Activated gamma-delta T cell (primary cell): ENCODE measurements around the gene SFXN4.
"Not testable (repeated sequence)": the region's sequence is repeated elsewhere in the genome, so short reads cannot be mapped to it uniquely, and the experiment has no call there.

Experiments used
- DNase-seq: peaks from one replicate; lab custom pipeline; 2025; lab: John Stamatoyannopoulos, UW

SFXN4 gene

DNA sequence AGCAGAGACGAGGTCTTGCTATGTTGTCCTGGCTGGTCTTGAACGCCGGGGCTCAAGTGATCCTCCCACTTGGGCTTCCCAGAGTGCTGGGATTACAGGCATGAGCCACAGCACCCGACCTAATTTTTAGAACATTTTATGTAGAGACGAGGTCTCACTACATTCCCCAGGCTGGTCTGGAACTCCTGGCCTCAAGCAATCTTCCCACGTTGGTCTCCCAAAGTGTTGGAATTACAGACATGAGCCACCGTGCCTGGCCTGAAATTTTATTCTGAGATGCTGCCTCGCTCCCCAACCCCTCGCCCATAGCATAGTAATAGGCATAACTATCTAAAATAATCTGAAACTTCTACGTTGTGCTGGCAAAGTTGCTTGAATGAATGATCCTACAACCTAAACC lies 21.9 kb downstream of the SFXN4 start:
- DNase-seq: no peak

DNA sequence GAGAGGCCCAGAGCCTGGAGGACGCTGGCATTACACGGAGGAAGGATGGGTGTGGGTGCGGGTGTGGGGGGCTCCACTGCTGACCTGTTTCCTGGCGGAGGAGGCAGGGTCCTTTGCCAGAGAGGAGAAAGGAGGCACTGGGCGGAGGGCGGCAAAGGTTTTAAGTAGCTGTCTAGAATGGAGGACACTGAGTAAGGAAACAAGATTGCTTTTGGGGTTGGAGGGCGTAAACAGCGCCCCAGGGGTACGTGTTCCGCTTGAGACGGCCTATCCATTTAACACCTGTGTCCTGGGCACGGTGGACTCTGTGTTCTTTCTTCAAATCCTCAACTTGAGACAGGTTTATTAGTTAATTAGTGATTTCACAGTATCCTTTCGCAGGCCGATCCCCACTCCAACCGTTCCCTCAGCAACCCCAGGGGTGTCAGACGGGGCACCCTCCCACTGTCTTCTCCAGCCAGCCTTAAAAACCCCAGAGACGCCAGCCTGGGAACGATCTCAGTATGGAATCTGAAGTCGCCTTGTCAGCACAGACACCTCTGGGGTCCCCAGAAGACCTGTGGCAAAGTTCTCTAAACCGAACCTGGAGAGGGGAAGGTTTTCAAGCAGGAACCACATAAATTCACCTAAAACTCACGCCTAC lies 24.8 kb downstream of the SFXN4 start:
- no peak for DNase-seq

- no peak for DNase-seq
Observed at GRCh38 chr10:119139464-119140067, 25.9 kb downstream of the SFXN4 start.

DNA sequence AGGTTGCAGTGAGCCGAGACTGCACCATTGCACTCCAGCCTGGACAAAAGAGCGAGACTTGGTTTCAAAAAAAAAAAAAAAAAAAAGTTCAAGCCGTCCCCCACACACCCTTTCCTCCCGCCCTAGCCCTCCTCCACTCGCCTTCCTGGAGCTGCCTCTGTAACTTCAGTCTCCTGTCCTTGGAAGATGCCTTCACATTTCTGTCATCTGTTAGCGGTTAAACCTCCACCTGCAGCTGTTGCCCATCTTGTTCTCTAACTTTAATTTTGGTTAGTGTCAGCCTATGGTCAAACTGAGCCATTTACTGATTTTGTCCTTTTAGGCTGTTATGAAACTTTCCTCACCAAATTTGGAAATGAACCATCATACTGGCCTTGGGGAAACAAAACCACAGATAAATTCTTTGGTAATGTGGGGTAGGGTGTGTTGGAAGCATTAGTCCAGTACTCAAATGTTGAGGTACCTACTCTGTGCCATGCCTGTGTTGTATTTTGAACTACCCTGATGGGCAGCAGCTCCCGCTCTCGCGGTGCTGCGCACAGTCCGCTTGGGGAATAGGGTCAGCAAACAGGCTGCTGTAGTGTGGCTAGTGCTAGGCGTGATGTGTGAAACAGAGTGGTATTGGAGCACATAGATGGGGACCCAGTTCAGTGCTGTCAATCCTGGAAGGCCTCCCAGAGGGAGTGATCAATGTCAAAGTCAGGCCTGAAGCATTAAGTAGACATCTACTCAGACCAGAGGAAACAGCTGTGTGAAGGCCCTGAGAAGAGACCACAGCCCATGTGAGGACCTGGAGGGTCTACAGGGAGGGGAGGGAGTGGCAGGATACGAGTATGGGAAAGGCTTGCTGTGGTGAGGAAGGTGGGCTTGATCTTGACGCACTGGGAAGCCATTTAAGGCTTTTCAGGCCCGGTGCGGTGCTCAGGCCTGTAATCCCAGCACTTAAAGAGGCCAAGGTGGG lies 26.9 kb downstream of the SFXN4 start:
- no peak for DNase-seq

GRCh38 chr10:119137878-119138277 lies 27.6 kb downstream of the SFXN4 start:
- DNase-seq: not testable (repeated sequence)

DNA sequence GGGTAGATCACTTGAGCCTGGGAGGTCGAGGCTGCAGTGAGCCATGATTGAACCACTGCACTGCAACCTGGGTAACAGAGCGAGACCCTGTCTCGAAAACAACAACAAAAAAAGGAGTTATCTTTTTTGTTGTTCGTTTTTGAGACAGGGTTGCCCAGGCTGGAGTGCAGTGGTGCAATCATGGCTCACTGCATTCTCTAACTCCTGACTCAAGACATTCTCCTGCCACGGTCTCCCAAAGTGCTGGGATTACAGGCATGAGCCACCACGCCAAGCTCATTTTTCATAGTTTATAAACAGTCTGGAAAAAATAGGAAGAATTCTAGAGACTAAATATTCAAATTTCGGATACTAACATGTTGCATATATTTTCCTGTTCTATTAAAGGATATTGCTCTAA lies 29.4 kb downstream of the SFXN4 start:
- no peak for DNase-seq

DNA sequence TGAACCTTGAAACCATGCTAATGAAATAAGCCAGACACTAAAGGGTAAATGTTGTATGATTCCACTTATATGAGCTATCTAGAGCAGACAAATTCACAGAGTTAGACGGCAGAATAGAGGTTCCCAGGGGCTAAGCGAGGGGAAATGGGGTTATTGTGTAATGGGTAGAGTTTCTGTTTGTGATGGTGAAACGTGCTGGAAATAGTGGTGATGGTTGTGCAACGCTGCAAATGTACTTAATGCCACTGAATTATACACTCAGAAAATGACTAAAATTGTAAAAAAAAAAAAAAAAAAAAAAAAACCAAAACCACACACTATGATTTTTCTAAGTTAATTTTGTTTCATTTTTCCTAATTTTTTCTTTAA lies 30.0 kb downstream of the SFXN4 start:
- no peak for DNase-seq

DNA sequence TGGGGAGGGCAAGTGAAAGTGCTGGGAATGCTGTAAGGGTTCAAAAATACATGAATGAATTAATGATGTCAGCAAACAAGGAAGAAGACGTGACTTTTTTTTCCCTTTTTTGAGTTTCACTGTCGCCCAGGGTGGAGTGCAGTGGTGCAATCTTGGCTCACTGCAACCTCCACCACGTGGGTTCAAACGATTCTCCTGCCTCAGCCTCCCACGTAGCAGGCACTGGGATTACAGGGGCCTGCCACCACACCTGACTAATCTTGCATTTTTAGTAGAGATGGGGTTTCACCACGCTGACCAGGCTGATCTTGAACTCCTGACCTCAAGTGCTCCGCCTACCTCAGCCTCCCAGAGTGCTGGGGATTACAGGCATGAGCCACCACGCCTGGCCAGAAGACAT lies 31.6 kb downstream of the SFXN4 start:
- no peak for DNase-seq

DNA sequence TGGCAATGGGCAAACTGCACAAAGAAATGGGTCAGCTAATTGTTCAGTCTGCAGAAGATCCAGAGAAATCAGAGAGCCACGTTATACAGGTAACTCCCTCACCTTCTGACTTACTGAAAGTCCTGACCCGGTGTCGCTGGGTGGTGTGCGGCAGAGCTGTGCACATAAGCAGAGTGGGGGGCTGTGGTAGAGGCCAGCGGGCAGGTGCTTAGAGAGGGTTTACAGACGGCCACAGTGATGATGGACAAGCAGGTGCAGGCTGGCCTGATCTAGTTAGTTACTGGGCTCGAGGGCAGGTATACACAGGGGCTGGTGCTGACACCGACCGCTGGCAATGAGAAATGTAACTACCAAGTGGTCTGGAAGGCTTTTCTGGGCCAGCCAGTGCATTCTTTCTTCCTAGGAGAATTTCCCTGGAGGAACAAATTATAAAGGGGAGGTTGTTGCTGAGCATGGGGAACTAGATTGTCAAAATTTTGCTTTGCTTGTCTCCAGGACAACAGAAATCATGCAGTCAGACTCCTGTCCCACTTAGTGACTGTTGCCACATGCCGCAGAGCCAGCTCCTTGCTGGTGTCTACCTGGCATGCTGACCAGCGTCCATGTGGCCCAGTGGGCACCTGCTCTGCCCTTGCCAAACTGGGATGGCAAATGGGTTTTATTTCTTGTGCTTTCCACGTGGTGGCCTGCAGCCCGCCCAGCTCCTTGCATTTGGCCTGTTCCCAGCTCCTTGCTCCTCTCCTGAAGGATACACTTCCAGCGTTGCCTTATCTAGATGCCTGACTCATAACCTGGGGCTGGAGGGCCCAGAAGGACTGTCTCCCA lies 32.8 kb downstream of the SFXN4 start:
- DNase-seq: no peak

DNA sequence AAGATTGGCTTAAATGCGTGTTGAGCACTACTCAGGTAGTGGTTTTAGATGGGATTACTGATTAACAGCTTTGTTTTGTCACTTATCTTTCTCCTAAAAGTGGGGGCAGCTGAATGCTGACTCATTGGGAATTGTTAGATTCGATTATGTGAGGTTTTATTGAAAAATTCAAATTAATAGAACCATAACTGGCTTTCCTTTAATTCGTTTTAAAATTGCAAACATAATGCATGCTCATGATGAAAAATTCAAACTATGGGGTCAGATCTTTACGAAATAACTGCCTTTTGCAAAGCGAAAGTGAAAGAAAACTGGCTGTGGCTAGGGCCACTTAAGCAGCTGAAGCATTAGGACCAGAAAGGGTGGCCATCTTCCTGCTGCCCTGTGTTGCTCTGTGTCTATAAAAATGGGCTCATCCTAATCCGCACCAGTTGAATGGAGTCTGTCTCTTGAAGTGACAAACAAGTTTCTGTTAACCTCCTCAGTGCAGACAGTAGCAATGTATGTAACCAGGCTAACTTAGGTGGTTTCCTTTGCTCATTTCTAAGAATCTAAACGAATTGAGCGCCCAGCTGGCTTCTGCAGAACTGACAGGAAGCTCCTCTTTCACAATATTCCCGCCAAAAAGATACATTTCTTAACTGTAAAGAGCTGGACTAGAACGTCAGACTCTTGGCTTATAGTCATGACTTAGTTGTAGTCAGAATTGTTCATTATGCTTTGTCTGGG lies 33.8 kb downstream of the SFXN4 start:
- no peak for DNase-seq

GRCh38 chr10:119129721-119130120 lies 35.8 kb downstream of the SFXN4 start:
- DNase-seq: no peak

- no peak for DNase-seq
Observed at GRCh38 chr10:119125942-119126341, 39.6 kb downstream of the SFXN4 start.

DNA sequence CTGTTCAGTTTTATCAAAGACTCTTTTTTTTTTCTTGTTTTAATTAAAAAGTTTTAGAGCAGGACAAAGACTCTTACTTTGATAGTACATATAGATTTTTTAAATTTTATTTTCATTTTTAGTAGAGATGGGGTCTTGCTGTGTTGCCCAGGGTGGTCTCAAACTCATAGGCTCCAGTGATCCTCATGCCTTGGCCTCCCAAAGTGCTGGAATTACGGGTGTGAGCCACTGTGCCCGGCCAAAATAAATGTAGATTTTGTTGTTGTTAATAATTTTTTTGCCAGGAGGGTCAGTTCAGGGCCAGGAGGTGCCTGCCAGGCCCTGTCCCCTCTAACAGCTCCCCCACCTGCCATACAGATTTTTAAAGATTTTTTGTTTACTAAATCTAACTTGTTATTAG lies 44.6 kb downstream of the SFXN4 start:
- DNase-seq: no peak

GRCh38 chr10:119120413-119120867 lies 45.1 kb downstream of the SFXN4 start:
- DNase-seq: no peak

DNA sequence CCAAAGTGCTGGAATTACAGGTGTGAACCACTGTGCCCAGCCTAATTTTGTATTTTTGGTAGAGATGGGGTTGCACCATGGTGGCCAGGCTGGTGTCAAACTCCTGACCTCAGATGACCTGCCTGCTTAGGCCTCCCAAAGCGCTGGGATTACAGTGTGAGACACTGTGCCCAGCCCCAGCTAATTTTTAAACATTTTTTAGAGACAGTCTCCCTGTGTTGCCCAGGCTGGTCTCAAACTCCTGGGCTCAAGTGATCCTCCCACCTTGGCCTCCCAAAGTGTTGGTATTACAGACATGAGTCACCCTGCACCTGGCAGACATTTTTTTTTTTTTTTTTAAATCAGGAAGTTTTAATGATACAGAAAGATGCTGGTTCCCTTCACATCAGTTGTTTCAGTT lies 46.1 kb downstream of the SFXN4 start:
- no peak for DNase-seq

DNA sequence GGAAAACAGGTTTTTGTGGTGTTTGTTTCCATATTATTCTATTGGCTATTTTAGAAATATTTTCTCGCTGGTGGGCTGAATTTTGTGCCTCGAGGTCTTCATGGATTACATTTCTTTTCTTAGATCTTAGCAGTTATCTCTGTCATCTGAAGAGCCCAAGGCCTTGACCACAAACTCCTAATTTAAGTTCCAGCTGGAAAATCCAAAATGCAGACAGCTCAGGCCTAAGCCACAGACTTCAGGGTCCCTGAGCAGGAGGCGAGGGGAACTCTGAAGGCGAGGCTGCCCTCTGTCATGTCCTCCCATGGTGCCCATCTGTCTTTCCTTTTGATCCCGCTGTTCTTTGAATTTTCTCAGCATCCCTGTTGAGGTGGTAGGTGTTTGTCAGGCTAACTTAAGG lies 47.3 kb downstream of the SFXN4 start:
- no peak for DNase-seq

DNA sequence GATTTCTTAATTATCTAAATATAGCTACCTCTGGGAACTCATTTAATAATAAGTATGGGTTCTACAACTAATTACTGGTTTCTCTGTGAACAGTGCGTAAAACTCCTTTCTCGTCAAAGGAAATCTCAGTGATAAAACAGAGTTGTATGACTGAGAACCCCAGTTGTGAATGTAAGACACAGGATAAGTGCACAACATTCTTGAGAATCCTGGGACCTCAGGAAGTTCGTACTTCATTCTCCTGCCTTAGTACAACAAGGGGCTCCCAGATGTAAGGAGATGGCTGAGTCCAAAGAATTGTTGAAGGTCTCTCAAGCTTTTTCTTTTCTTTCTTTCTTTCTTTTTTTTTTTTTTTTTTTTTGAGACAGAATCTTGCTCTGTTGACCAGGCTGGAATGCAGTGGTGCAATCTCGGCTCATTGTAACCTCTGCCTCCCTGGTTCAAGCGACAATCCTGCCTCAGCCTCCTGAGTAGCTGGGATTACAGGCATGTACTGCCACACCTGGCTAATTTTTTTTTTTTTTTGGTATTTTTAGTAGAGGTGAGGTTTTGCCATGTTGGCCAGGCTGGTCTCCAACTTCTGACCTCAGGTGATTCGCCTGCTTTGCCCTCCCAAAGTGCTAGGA lies 49.1 kb downstream of the SFXN4 start:
- DNase-seq: no peak

- DNase-seq: no peak
Observed at GRCh38 chr10:119115926-119116325, 49.6 kb downstream of the SFXN4 start.

DNA sequence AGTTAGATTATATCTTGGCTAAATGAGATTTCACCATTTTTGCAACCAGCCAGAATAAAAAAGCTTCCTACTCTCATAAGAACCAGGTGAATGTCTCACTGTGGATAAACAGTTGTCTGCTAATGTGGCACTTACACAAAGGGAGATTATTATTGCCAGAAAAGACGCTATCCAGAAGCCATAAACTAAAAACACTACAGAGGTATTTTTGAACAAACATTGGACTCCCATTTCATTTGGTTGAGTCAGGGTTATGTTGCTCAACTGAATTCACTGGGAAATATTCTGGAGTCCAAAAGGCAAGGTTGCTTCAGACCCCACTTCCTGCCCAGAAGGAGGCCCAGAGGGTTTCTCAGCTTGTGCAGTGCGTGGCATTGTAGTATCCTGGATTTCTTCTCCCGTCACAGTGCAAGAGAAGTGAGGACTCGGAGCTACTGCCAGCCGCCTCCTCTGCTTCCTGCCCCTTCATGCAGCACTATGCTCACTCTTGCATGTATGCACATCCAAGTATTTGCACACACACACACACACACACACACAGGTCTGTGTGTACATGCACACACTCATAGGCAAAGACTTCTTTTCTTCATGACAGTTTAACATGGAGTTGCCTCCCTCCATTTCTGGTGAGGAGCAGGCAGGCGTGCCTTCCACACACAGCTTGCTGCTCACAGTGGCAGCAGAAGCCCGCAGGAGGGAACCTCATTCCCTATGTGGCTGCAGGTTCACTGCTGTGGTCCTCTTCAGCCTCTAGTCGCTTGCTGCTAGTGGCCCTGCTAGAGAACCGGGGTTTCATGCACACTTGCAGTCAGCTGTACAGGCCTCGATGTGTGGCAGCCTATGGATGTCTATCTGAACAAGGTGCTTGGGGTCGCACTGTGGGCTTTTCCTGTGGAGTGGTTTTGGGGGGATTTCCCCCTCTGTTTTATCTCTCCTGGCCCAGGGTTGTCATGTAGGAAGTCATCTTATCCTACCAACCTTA lies 51.5 kb downstream of the SFXN4 start:
- DNase-seq: no peak

GRCh38 chr10:119112056-119112455 lies 53.5 kb downstream of the SFXN4 start:
- DNase-seq: no peak
